Endothelial cell of umbilical vein (primary cell): ENCODE data around the gene SLC16A4. TPM values are rescaled to one million over a fixed set of nuclear protein-coding genes. Genes with fewer than 3 reads are reported as not detected.

ENCODE experiments used
- BruUV-seq: library from RNA; stranded (reverse); fragments of 400-500 nt; replicated peaks from 2 replicates; lab custom pipeline; 2021; lab: Mats Ljungman, UMichigan
- CTCF ChIA-PET: fragments of 300-600, 350-600 bp; sonication (Branson Sonifier 250); formaldehyde crosslinking; loops from one replicate; lab custom pipeline; 2021; ENCODE audit warnings: antibody characterized with exemption, inconsistent platforms; lab: Charles Lee
- POLR2A ChIA-PET: fragments of 300-600, 350-600 bp; sonication (Branson Sonifier 250); formaldehyde crosslinking; loops from one replicate; lab custom pipeline; 2021; ENCODE audit warnings: antibody characterized with exemption, inconsistent platforms; lab: Charles Lee
- DNase-seq: peaks from one replicate; pipeline ENCODE4 v3.0.0-alpha.2; 2011; ENCODE audit warnings: low read depth, low spot score
- FAIRE-seq: peaks from 2 replicates; lab custom pipeline; 2011; peaks lifted over from hg19 to GRCh38; lab: Jason Lieb, UNC
- H2AFZ ChIP-seq: 2 replicates; pipeline ENCODE4 v1.6.0; 2012; ENCODE audit warnings: low read depth, low read length, control low read depth, inconsistent platforms
- H3K27ac ChIP-seq: 2 replicates; pipeline ENCODE4 v1.5.1; 2011; ENCODE audit warnings: low read depth, mild to moderate bottlenecking, control low read depth, low read length, moderate library complexity; ENCODE audit not compliant: insufficient read depth
- H3K27me3 ChIP-seq, 2 experiments: 2 replicates each; pipeline versions ENCODE4 v1.6.0 to v1.6.1; 2011; ENCODE audit warnings: low read length in 2 of 2, mixed read lengths in 1 of 2; ENCODE audit not compliant: control insufficient read depth in 2 of 2, insufficient read depth in 2 of 2
- H3K36me3 ChIP-seq, 2 experiments: 2 replicates in 1 of 2; 3 replicates in 1 of 2; pipeline ENCODE4 v1.5.1; 2011; ENCODE audit warnings: low read length in 2 of 2, mild to moderate bottlenecking in 1 of 2, moderate library complexity in 1 of 2; ENCODE audit not compliant: control insufficient read depth in 2 of 2, insufficient read depth in 2 of 2; ENCODE audit errors: extremely low read depth in 1 of 2
- H3K4me1 ChIP-seq: 3 replicates; pipeline ENCODE4 v1.5.1; 2011; ENCODE audit warnings: mild to moderate bottlenecking, low read length; ENCODE audit not compliant: control insufficient read depth, insufficient read depth; ENCODE audit errors: extremely low read depth
- H3K4me2 ChIP-seq: 2 replicates; pipeline ENCODE4 v1.6.1; 2011; ENCODE audit warnings: low read length, control low read depth, mixed read lengths; ENCODE audit not compliant: insufficient read depth
- H3K4me3 ChIP-seq, 3 experiments: fragments of 200-600 bp in 1 of 3; sonication (generic), shearing (Covaris generic) in 1 of 3; replicated peaks in 1 of 3; 2 replicates each; pipeline ENCODE4 v1.5.1; 2011 to 2016; ENCODE audit warnings: control low read depth in 3 of 3, low read length in 3 of 3, mild to moderate bottlenecking in 2 of 3, inconsistent platforms in 1 of 3, low read depth in 1 of 3, moderate library complexity in 1 of 3; ENCODE audit not compliant: insufficient read depth in 1 of 3
- H3K79me2 ChIP-seq: 2 replicates; pipeline ENCODE4 v1.6.0; 2012; ENCODE audit warnings: low read length, inconsistent platforms; ENCODE audit not compliant: control insufficient read depth, insufficient read depth
- H3K9ac ChIP-seq: replicated peaks from 2 replicates; pipeline ENCODE3; 2011; ENCODE audit warnings: low read length, control low read depth; ENCODE audit not compliant: insufficient read depth; ENCODE audit errors: extremely low read depth
- H3K9me1 ChIP-seq: replicated peaks from 3 replicates; pipeline ENCODE4 v1.6.0; 2011; ENCODE audit warnings: mild to moderate bottlenecking, low read length; ENCODE audit not compliant: control insufficient read depth, insufficient read depth; ENCODE audit errors: extremely low read depth
- H3K9me3 ChIP-seq: replicated peaks from 2 replicates; pipeline ENCODE4 v1.5.1; 2012; ENCODE audit warnings: low read length, inconsistent platforms; ENCODE audit not compliant: control insufficient read depth, insufficient read depth
- H4K20me1 ChIP-seq: replicated peaks from 2 replicates; pipeline ENCODE3; 2011; ENCODE audit warnings: mild to moderate bottlenecking, low read length; ENCODE audit not compliant: control insufficient read depth, insufficient read depth; ENCODE audit errors: extremely low read depth
- CTCF ChIP-seq, 2 donors: IDR thresholded peaks; 1 replicate in 1 of 2; 2 replicates in 1 of 2; pipeline ENCODE4 v1.5.1; 2011; ENCODE audit warnings: low read length in 2 of 2, mild to moderate bottlenecking in 2 of 2, moderate library complexity in 2 of 2, control low read depth in 1 of 2, inconsistent platforms in 1 of 2, low read depth in 1 of 2; ENCODE audit not compliant: insufficient read depth in 1 of 2; ENCODE audit errors: extremely low read depth in 1 of 2
- EZH2 ChIP-seq: IDR thresholded peaks from 2 replicates; pipeline ENCODE4 v1.6.1; 2012; ENCODE audit warnings: borderline replicate concordance, low read depth, mild to moderate bottlenecking, moderate library complexity, low read length, inconsistent platforms; ENCODE audit not compliant: severe bottlenecking
- FOS ChIP-seq: IDR thresholded peaks from 2 replicates; pipeline ENCODE4 v1.6.1; 2011; ENCODE audit warnings: mild to moderate bottlenecking, low read length, moderate library complexity, borderline replicate concordance; ENCODE audit not compliant: insufficient read depth
- GATA2 ChIP-seq: IDR thresholded peaks from 2 replicates; pipeline ENCODE4 v1.7.0; 2011; ENCODE audit warnings: low read depth, mild to moderate bottlenecking, moderate library complexity, mixed read lengths, low read length; ENCODE audit not compliant: insufficient read length, insufficient read depth
- JUN ChIP-seq: IDR thresholded peaks from 2 replicates; pipeline ENCODE4 v1.6.1; 2011; ENCODE audit warnings: borderline replicate concordance, low read depth; ENCODE audit not compliant: insufficient read length, insufficient read depth
- MYC ChIP-seq: IDR thresholded peaks from one replicate; pipeline ENCODE4 v1.6.1; 2011; ENCODE audit warnings: mild to moderate bottlenecking, low read depth, low read length
- POLR2A ChIP-seq: IDR thresholded peaks from 2 replicates; pipeline ENCODE4 v1.6.1; 2012; ENCODE audit warnings: low read depth, mild to moderate bottlenecking, control low read depth, low read length
- POLR2AphosphoS5 ChIP-seq: IDR thresholded peaks from 2 replicates; pipeline ENCODE4 v1.6.1; 2012; ENCODE audit warnings: low read depth, mild to moderate bottlenecking, control low read depth, low read length, moderate library complexity; ENCODE audit not compliant: insufficient read depth
- dilution Hi-C: fragments of 300-500 bp; cut with MboI; formaldehyde crosslinking; loops from one replicate; pipeline ENCODE4 v1.15.0; 2019; ENCODE audit warnings: low sequenced_read_pairs; ENCODE audit not compliant: extremely low pct_ligation_motif_present
- intact Hi-C: fragments of 100-400 bp; cut with micrococcal nuclease; formaldehyde crosslinking; loops from one replicate; pipeline ENCODE4 v1.10.0; 2022
- polyA plus RNA-seq, 4 experiments: library from polyadenylated mRNA; depleted of rRNA in 3 of 4; stranded (reverse) in 3 of 4; unstranded in 1 of 4; fragments of >200 nt; gene quantifications; 2 replicates each; pipeline versions ENCODE4 v1.2.1 to v1.2.3, GENCODE V29; 2011 to 2012; ENCODE audit warnings: missing spikeins in 1 of 4
- total RNA-seq: library from RNA; stranded (reverse); gene quantifications from 2 replicates; pipeline ENCODE4 v1.2.3, GENCODE V29; 2021
- TF ChIP-seq, protein P1 (sequence below): IDR thresholded peaks from 2 replicates; pipeline ENCODE4 v1.6.1; 2011; ENCODE audit not compliant: insufficient read depth, insufficient read length

SLC16A4 gene
- total and polyA plus RNA-seq, 2 donors (not counting 3 experiments of a cell fraction or from before 2014, with no cell fraction given), result 2.8 to 7.2 TPM

GRCh38 chr1:110335265-110335664 is 55.6 kb downstream of the SLC16A4 start:
- dilution Hi-C loops (no loop called here), intact Hi-C loops (loop anchor here (5.0 kb wide), 1 partner anchor 127 kb away; no protein-coding TSS in a partner anchor)
- no peak overlapping the region for H3K4me2 ChIP-seq
- no peak for FAIRE-seq
- H2AFZ ChIP-seq, result no peak overlapping the region
- H3K9me1 ChIP-seq, result no peaks in the 10 kb centered on the region
- H3K79me2 ChIP-seq, result peaks cover 9% of the 10 kb centered on the region
- H3K27me3 ChIP-seq, result no peaks in the 10 kb centered on the region
- DNase-seq, result no peak
- H3K27ac ChIP-seq, result no peak overlapping the region
- H3K4me1 ChIP-seq, result peaks cover 6% of the 10 kb centered on the region
- TF ChIP-seq FOS (no peak), MYC (no peak), GATA2 (no peak), CTCF (IDR thresholded peaks at IDR 0.05; ENCODE audit: extremely low read depth in 1 of 2, insufficient read depth in 1 of 2, low read depth in 1 of 2, low read length in 2 of 2) (no peak)
- TF ChIP-seq, protein P1, sequence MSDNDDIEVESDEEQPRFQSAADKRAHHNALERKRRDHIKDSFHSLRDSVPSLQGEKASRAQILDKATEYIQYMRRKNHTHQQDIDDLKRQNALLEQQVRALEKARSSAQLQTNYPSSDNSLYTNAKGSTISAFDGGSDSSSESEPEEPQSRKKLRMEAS, result no peak
- ChIA-PET CTCF (interaction anchor here (0.9 to 3.7 kb wide), 6 partner anchors 23 to 138 kb away, joined by 3 to 29 read pairs (median 6); partner anchors contain the start of gene KCNC4), POLR2A (no interaction called here)
- no peak overlapping the region for H3K9ac ChIP-seq
- H3K36me3 ChIP-seq, result no peaks in the 10 kb centered on the region
- H4K20me1 ChIP-seq, result no peaks in the 10 kb centered on the region
- H3K4me3 ChIP-seq, result no peak overlapping the region
- no peaks in the 10 kb centered on the region for H3K9me3 ChIP-seq
- BruUV-seq, result no TSS peak

DNA sequence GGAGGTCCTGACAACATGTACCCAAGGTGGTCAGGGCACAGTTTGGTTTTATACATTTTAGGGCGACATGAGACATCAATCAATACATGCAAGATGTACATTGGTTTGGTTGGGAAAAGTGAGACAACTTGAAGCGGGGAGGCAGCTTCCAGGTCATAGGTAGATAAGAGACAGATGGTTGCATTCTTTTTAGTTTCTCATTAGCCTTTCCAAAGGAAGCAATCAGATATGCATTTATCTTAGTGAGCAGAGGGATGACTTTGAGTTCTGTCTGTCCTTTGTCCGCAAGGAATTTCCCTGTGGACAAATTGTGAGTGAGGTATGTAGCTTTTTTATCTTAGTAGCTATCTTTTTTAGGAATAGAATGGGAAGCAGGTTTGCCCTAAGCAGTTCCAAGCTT is 62.1 kb downstream of the SLC16A4 start:
- POLR2A ChIA-PET, result interaction anchor here (1.6 kb wide), 1 partner anchor 10 kb away, joined by 3 read pairs; no protein-coding TSS in a partner anchor
- CTCF ChIA-PET, result interaction anchor here (1.2 to 1.5 kb wide), 2 partner anchors 11 to 132 kb away, joined by 4 to 7 read pairs; no protein-coding TSS in a partner anchor
- H3K4me1 ChIP-seq, result peaks cover 4% of the 10 kb centered on the region
- no TSS peak for BruUV-seq
- H4K20me1 ChIP-seq, result no peaks in the 10 kb centered on the region
- dilution Hi-C loops (no loop called here), intact Hi-C loops (no loop called here)
- no peak overlapping the region for H3K4me2 ChIP-seq
- no peaks in the 10 kb centered on the region for H3K9me3 ChIP-seq
- H3K79me2 ChIP-seq, result no peaks in the 10 kb centered on the region
- FAIRE-seq (no peak), DNase-seq (no peak)
- no peaks in the 10 kb centered on the region for H3K9me1 ChIP-seq
- H3K27me3 ChIP-seq, result no peaks in the 10 kb centered on the region
- H3K36me3 ChIP-seq, result no peaks in the 10 kb centered on the region
- TF ChIP-seq EZH2 (no peak), CTCF (IDR thresholded peaks at IDR 0.05; ENCODE audit: extremely low read depth in 1 of 2, insufficient read depth in 1 of 2, low read depth in 1 of 2, low read length in 2 of 2) (no peak), GATA2 (no peak), JUN (no peak), FOS (no peak), POLR2A (no peak), MYC (no peak), POLR2AphosphoS5 (no peak)
- TF ChIP-seq, protein P1, result no peak
- H3K4me3 ChIP-seq, result no peak overlapping the region
- no peak overlapping the region for H2AFZ ChIP-seq
- no peak overlapping the region for H3K27ac ChIP-seq
- H3K9ac ChIP-seq, result no peak overlapping the region
